Measurements from ENCODE around the gene OPN5. TPM values are rescaled to one million over a fixed set of nuclear protein-coding genes. Genes with fewer than 3 reads are reported as not detected.

Gene OPN5
- total and polyA plus RNA-seq, 3 donors from 2014 or later = 6.3 to 17.3 (median 7.3) TPM

GRCh38 chr6:47854971-47855370 is 73.1 kb downstream of the OPN5 start:
- H3K4me3 ChIP-seq = no peak overlapping the region
- no peaks in the 10 kb centered on the region for H3K27me3 ChIP-seq
- no peaks in the 10 kb centered on the region for H3K36me3 ChIP-seq (ENCODE audit: low read depth, missing control alignments)
- 71 to 83% methylated on average over 1 of the region's 1 CpG for WGBS, 2 donors
- no peak overlapping the region for H3K27ac ChIP-seq
- DNase-seq = no peak
- no peaks in the 10 kb centered on the region for H3K4me1 ChIP-seq
- H3K9me3 ChIP-seq = no peaks in the 10 kb centered on the region
- TF ChIP-seq CTCF (IDR thresholded peaks at IDR 0.05) = no peak
- TF ChIP-seq POLR2A (IDR thresholded peaks at IDR 0.05) = no peak
- intact Hi-C loops (cut with DNase I; ENCODE audit: low total_unique reads) = no loop called here

GRCh38 chr6:47859175-47859574 is 77.3 kb downstream of the OPN5 start:
- no peaks in the 10 kb centered on the region for H3K4me1 ChIP-seq
- H3K9me3 ChIP-seq = no peaks in the 10 kb centered on the region
- 52 to 66% methylated on average over 1 of the region's 1 CpG for WGBS, 2 donors
- TF ChIP-seq CTCF (IDR thresholded peaks at IDR 0.05) (no peak), POLR2A (IDR thresholded peaks at IDR 0.05) (no peak)
- H3K27me3 ChIP-seq = no peaks in the 10 kb centered on the region
- DNase-seq = no peak
- no peaks in the 10 kb centered on the region for H3K36me3 ChIP-seq (ENCODE audit: low read depth, missing control alignments)
- intact Hi-C loops (cut with DNase I; ENCODE audit: low total_unique reads) = no loop called here
- H3K27ac ChIP-seq = no peak overlapping the region
- no peak overlapping the region for H3K4me3 ChIP-seq

GRCh38 chr6:47862731-47863130 is 80.9 kb downstream of the OPN5 start:
- Histone ChIP-seq H3K4me1 (no peaks in the 10 kb centered on the region), H3K4me3 (no peak overlapping the region), H3K36me3 (ENCODE audit: low read depth, missing control alignments) (no peaks in the 10 kb centered on the region), H3K9me3 (no peaks in the 10 kb centered on the region), H3K27me3 (no peaks in the 10 kb centered on the region), H3K27ac (no peak overlapping the region)
- TF ChIP-seq CTCF (IDR thresholded peaks at IDR 0.05) = no peak
- no peak for TF ChIP-seq POLR2A (IDR thresholded peaks at IDR 0.05)
- 87 to 88% methylated on average over 1 of the region's 1 CpG for WGBS, 2 donors
- intact Hi-C loops (cut with DNase I; ENCODE audit: low total_unique reads) = no loop called here
- DNase-seq = no peak

GRCh38 chr6:47865206-47865605 is 83.4 kb downstream of the OPN5 start:
- no peak overlapping the region for H3K27ac ChIP-seq
- H3K36me3 ChIP-seq (ENCODE audit: low read depth, missing control alignments) = no peaks in the 10 kb centered on the region
- 41% methylated on average over 2 of the region's 2 CpGs for WGBS, 2 donors
- no peaks in the 10 kb centered on the region for H3K4me1 ChIP-seq
- TF ChIP-seq POLR2A (IDR thresholded peaks at IDR 0.05) (no peak), CTCF (IDR thresholded peaks at IDR 0.05) (no peak)
- no peak overlapping the region for H3K4me3 ChIP-seq
- no peak for DNase-seq
- intact Hi-C loops (cut with DNase I; ENCODE audit: low total_unique reads) = no loop called here
- no peaks in the 10 kb centered on the region for H3K27me3 ChIP-seq
- H3K9me3 ChIP-seq = no peaks in the 10 kb centered on the region

GRCh38 chr6:47875593-47875992 is 93.8 kb downstream of the OPN5 start:
- H3K9me3 ChIP-seq = no peaks in the 10 kb centered on the region
- no peak overlapping the region for H3K27ac ChIP-seq
- H3K27me3 ChIP-seq = no peaks in the 10 kb centered on the region
- H3K36me3 ChIP-seq (ENCODE audit: low read depth, missing control alignments) = no peaks in the 10 kb centered on the region
- H3K4me1 ChIP-seq = no peaks in the 10 kb centered on the region
- TF ChIP-seq POLR2A (IDR thresholded peaks at IDR 0.05) = no peak
- TF ChIP-seq CTCF (IDR thresholded peaks at IDR 0.05) = no peak
- WGBS, 2 donors = 81 to 83% methylated on average over 1 of the region's 1 CpG
- no peak for DNase-seq
- intact Hi-C loops (cut with DNase I; ENCODE audit: low total_unique reads) = no loop called here
- no peak overlapping the region for H3K4me3 ChIP-seq
